Activated CD8-positive, alpha-beta T cell treated with anti-CD3 and anti-CD28 coated beads for 36 hours (primary cell): Measurements from ENCODE around the gene EVC. TPM values are rescaled to one million over a fixed set of nuclear protein-coding genes. Genes with fewer than 3 reads are reported as not detected.
"Not testable (repeated sequence)": the region's sequence is repeated elsewhere in the genome, so short reads cannot be mapped to it uniquely, and the experiment has no call there.

Experiments used
- ATAC-seq: fragments of 200-7000 bp; cut with Tn5 transposase; one replicate; pipeline ENCODE4 v1.10.0; 2021; ENCODE audit warnings: mild to moderate bottlenecking, moderate library complexity
- CTCF ChIA-PET: fragments of 350-600 bp; sonication (Branson Sonifier 250); formaldehyde crosslinking; loops from one replicate; lab custom pipeline; 2021; ENCODE audit warnings: antibody characterized with exemption; lab: Charles Lee
- POLR2A ChIA-PET: fragments of 350-600 bp; sonication (Branson Sonifier 250); formaldehyde crosslinking; loops from one replicate; lab custom pipeline; 2021; ENCODE audit warnings: antibody characterized with exemption; lab: Charles Lee
- DNase-seq: peaks from one replicate; pipeline ENCODE4 v3.0.0-alpha.2; 2020
- H3K27ac Mint-ChIP-seq: one replicate; pipeline ENCODE4 v1.8.0; 2021; ENCODE audit warnings: mild to moderate bottlenecking, mixed read lengths
- H3K27me3 Mint-ChIP-seq: one replicate; pipeline ENCODE4 v1.8.0; 2021; ENCODE audit warnings: mixed read lengths
- H3K36me3 Mint-ChIP-seq: one replicate; pipeline ENCODE4 v1.8.0; 2021; ENCODE audit warnings: low read depth, mixed read lengths
- H3K4me1 Mint-ChIP-seq: one replicate; pipeline ENCODE4 v1.8.0; 2021; ENCODE audit warnings: low read depth, mixed read lengths
- H3K4me3 Mint-ChIP-seq: one replicate; pipeline ENCODE4 v1.8.0; 2021; ENCODE audit warnings: mild to moderate bottlenecking, moderate library complexity, mixed read lengths
- H3K9me3 Mint-ChIP-seq: one replicate; pipeline ENCODE4 v1.8.0; 2021; ENCODE audit warnings: mixed read lengths
- intact Hi-C: fragments of 100-400 bp; cut with micrococcal nuclease; formaldehyde crosslinking; loops from one replicate; pipeline ENCODE4 v1.10.0; 2022
- total RNA-seq, 2 experiments: library from RNA; stranded (reverse); gene quantifications; one replicate each; pipeline ENCODE4 v1.2.3, GENCODE V29; 2021
- TF ChIP-seq, protein P1 (sequence below): fragments of 200-600 bp; IDR thresholded peaks from one replicate; pipeline ENCODE4 v1.8.0; 2022; ENCODE audit warnings: antibody characterized with exemption, mild to moderate bottlenecking

Gene EVC
- total RNA-seq, 2 experiments from 2014 or later = 2.0 to 2.5 TPM

DNA sequence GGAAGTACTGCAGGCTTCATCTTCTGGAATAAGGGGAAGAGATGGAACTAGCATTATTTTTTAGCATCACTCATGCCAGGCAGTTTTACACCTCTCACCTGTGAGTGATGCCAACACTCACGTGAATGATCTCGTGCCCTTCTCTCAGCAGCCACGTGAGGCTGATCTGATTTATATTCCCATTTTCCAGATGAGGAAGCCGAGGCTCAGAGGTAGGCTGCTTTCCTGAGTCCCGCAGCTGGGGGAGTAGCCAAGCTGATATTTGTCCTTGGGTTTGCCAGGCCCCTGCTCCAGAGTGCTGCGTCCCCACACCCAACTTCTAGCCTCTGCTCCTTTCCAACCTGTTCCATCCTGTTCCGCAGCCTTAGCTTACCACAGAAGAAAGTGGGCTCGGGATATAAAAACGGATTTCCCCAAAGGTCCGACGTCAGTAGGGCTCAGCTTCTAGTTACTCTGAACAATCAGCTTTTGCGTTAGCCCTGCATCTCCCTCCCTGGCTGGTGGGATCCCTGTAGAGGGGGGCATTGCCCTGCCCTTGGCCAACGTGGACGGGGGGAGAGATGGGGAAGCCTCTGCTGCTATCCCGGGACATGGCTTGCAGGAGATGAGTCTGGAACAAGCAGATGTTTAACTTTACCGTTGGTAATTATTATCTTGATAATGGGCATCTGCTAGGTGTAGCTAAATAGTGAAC, 9.3 kb downstream of the EVC start:
- intact Hi-C loops = no loop called here
- ATAC-seq = no peak
- H3K4me1 Mint-ChIP-seq = no peaks in the 10 kb centered on the region
- H3K4me3 Mint-ChIP-seq = no peak overlapping the region
- no peaks in the 10 kb centered on the region for H3K36me3 Mint-ChIP-seq
- H3K27ac Mint-ChIP-seq = no peak overlapping the region
- peaks cover 4% of the 10 kb centered on the region for H3K9me3 Mint-ChIP-seq
- TF ChIP-seq, protein P1, sequence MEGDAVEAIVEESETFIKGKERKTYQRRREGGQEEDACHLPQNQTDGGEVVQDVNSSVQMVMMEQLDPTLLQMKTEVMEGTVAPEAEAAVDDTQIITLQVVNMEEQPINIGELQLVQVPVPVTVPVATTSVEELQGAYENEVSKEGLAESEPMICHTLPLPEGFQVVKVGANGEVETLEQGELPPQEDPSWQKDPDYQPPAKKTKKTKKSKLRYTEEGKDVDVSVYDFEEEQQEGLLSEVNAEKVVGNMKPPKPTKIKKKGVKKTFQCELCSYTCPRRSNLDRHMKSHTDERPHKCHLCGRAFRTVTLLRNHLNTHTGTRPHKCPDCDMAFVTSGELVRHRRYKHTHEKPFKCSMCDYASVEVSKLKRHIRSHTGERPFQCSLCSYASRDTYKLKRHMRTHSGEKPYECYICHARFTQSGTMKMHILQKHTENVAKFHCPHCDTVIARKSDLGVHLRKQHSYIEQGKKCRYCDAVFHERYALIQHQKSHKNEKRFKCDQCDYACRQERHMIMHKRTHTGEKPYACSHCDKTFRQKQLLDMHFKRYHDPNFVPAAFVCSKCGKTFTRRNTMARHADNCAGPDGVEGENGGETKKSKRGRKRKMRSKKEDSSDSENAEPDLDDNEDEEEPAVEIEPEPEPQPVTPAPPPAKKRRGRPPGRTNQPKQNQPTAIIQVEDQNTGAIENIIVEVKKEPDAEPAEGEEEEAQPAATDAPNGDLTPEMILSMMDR = no peak
- POLR2A ChIA-PET = no interaction called here
- DNase-seq = no peak
- CTCF ChIA-PET = no interaction called here
- peaks cover 2% of the 10 kb centered on the region for H3K27me3 Mint-ChIP-seq

DNA sequence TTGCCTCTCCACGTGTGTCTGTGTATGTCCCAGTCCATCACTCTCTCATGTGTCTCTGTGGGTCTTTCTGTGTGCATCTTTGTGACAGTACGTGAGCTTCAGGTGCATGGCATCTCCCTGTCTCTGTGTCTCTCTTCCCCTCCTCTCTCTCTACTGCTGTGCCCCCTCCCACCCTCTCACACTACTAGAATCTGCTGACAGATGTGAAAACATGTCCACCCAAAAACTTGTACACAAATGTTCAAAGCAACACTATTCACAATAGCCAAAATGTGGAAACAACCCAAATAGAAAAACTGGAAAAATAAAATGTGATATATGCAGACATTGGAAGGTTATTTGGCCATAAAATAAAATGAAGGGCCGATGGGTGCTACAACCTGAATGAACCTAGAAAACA, 10.0 kb downstream of the EVC start:
- H3K9me3 Mint-ChIP-seq = peaks cover 2% of the 10 kb centered on the region
- H3K36me3 Mint-ChIP-seq = no peaks in the 10 kb centered on the region
- H3K4me1 Mint-ChIP-seq = no peaks in the 10 kb centered on the region
- TF ChIP-seq, protein P1 = no peak
- POLR2A ChIA-PET = no interaction called here
- no peak for ATAC-seq
- intact Hi-C loops = no loop called here
- no peak overlapping the region for H3K4me3 Mint-ChIP-seq
- CTCF ChIA-PET = no interaction called here
- no peak for DNase-seq
- H3K27ac Mint-ChIP-seq = no peak overlapping the region
- H3K27me3 Mint-ChIP-seq = peaks cover 2% of the 10 kb centered on the region

DNA sequence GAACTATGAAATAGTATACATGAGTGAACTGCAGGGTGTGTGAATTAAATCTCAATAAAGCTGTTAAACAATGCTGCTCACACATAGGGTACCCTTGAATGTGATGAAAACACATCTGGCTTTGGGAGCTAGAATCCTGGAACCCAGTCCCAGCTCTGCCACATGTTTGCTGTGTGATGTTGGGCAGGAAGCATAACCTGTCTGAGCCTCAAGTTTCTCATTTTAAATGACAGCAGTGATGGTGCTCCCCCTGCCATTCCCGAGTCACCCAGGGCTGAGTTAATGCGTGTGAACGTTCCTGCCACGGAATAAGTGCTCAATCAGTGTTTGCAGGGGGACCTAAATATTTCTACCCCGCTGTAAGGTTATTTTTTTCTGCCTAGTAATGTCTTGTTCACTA, 10.9 kb downstream of the EVC start:
- intact Hi-C loops = no loop called here
- ChIA-PET POLR2A (no interaction called here), CTCF (no interaction called here)
- H3K27me3 Mint-ChIP-seq = peaks cover 2% of the 10 kb centered on the region
- DNase-seq = no peak
- ATAC-seq = no peak
- H3K36me3 Mint-ChIP-seq = no peaks in the 10 kb centered on the region
- no peak overlapping the region for H3K27ac Mint-ChIP-seq
- H3K9me3 Mint-ChIP-seq = no peaks in the 10 kb centered on the region
- no peaks in the 10 kb centered on the region for H3K4me1 Mint-ChIP-seq
- H3K4me3 Mint-ChIP-seq = no peak overlapping the region
- TF ChIP-seq, protein P1 = no peak

DNA sequence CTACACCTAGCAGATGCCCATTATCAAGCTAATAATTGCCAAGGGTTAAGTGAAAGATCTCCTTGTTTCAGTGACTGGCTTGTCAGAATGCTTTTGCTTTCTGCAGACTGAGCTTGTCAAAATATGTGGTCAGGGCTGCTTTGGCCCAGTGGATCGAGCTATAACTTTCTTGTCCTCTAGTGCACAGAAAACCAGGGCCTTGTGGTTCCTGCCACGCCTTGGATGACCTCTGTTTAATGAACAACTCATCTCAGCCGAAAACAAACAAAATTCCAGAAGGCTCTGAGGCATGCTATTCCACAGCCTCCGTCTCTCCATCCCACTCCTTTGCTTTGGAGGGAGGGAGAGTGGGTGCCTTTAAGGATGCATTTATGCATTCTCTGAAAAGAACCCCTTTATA, 11.3 kb downstream of the EVC start:
- Mint-ChIP-seq H3K4me1 (no peaks in the 10 kb centered on the region), H3K36me3 (no peaks in the 10 kb centered on the region), H3K27ac (no peak overlapping the region), H3K4me3 (no peak overlapping the region), H3K9me3 (no peaks in the 10 kb centered on the region), H3K27me3 (peaks cover 2% of the 10 kb centered on the region)
- no peak for DNase-seq
- no peak for ATAC-seq
- CTCF ChIA-PET = interaction anchor here (0.7 kb wide), 1 partner anchor 10 kb away, joined by 3 read pairs; no protein-coding TSS in a partner anchor
- intact Hi-C loops = no loop called here
- TF ChIP-seq, protein P1 = no peak
- POLR2A ChIA-PET = no interaction called here

DNA sequence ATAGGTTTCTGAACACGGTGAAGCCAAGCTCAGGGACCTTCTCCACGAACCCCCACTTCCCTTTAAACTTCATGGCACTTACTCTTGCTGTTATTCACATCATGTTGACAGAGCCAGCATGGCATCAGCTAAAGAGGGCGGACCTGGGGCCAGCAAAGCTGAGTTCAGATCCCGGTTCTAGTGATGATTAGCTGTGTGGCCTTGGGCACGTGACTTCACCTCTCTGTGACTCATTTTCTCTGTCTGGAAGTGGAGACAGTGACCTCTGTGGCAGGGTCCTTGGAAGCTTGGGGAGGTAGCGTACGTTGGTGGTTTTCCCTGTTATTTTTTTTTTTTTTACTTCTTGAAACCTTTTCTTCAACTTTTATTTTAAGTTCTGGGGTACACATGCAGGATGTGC, 13.4 kb downstream of the EVC start:
- ChIA-PET CTCF (no interaction called here), POLR2A (no interaction called here)
- no peaks in the 10 kb centered on the region for H3K36me3 Mint-ChIP-seq
- peaks cover 2% of the 10 kb centered on the region for H3K27me3 Mint-ChIP-seq
- DNase-seq (no peak), ATAC-seq (no peak)
- no peaks in the 10 kb centered on the region for H3K4me1 Mint-ChIP-seq
- TF ChIP-seq, protein P1 = no peak
- H3K4me3 Mint-ChIP-seq = no peak overlapping the region
- no peak overlapping the region for H3K27ac Mint-ChIP-seq
- no peaks in the 10 kb centered on the region for H3K9me3 Mint-ChIP-seq
- intact Hi-C loops = no loop called here

DNA sequence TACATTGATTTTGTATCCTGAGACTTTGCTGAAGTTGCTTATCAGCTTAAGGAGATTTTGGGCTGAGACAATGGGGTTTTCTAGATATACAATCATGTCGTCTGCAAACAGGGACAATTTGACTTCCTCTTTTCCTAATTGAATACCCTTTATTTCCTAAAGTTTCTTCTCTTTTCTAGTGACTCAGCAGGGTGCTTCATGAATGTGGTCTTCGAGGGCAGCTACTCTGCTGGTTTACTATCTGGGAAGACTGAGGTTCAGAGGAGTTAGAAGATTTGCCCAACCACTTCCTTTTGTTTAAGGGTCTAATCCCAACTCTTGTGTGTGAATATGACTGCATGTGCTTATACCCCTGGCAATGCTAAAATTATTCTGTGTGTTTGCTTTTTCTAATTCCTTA, 17.4 kb downstream of the EVC start:
- H3K36me3 Mint-ChIP-seq, DNase-seq, POLR2A ChIA-PET, H3K27ac Mint-ChIP-seq, H3K4me1 Mint-ChIP-seq, CTCF ChIA-PET, intact Hi-C loops, H3K27me3 Mint-ChIP-seq, ATAC-seq, H3K4me3 Mint-ChIP-seq, H3K9me3 Mint-ChIP-seq: not testable (repeated sequence)
